ENCODE data around the gene RBL2.
A peak's percentile ranks its signal among the peaks of the same experiment; 100 is the strongest.

RBL2 gene

GRCh38 chr16:53433509-53433908, 762 bp upstream of the RBL2 start:
- DNase-seq (ENCODE audit: low read depth) = no peak
- TF ChIP-seq CTCF (IDR thresholded peaks at IDR 0.05; ENCODE audit: low read depth, low read length, missing control alignments) = no peak
- H3K4me3 ChIP-seq (ENCODE audit: low read depth, low read length) = no peak overlapping the region

GRCh38 chr16:53433930-53434376, 318 bp upstream of the RBL2 start:
- no peak for TF ChIP-seq CTCF (IDR thresholded peaks at IDR 0.05; ENCODE audit: low read depth, low read length, missing control alignments)
- DNase-seq (ENCODE audit: low read depth) = no peak
- peak overlapping the region; percentile 83 for H3K4me3 ChIP-seq (ENCODE audit: low read depth, low read length)

- peak; percentile 67 for DNase-seq (ENCODE audit: low read depth)
- no peak for TF ChIP-seq CTCF (IDR thresholded peaks at IDR 0.05; ENCODE audit: low read depth, low read length, missing control alignments)
- peak overlapping the region; percentile 83 for H3K4me3 ChIP-seq (ENCODE audit: low read depth, low read length)
Observed at GRCh38 chr16:53435066-53435688, 906 bp downstream of the RBL2 start.

- H3K4me3 ChIP-seq (ENCODE audit: low read depth, low read length) = no peak overlapping the region
- no peak for TF ChIP-seq CTCF (IDR thresholded peaks at IDR 0.05; ENCODE audit: low read depth, low read length, missing control alignments)
- no peak for DNase-seq (ENCODE audit: low read depth)
Observed at GRCh38 chr16:53440125-53440524, 5.9 kb downstream of the RBL2 start.

- no peak for TF ChIP-seq CTCF (IDR thresholded peaks at IDR 0.05; ENCODE audit: low read depth, low read length, missing control alignments)
- H3K4me3 ChIP-seq (ENCODE audit: low read depth, low read length) = no peak overlapping the region
- DNase-seq (ENCODE audit: low read depth) = no peak
Observed at GRCh38 chr16:53445534-53445933, 11.3 kb downstream of the RBL2 start.

GRCh38 chr16:53446090-53446489, 11.8 kb downstream of the RBL2 start:
- TF ChIP-seq CTCF (IDR thresholded peaks at IDR 0.05; ENCODE audit: low read depth, low read length, missing control alignments) = no peak
- no peak for DNase-seq (ENCODE audit: low read depth)
- H3K4me3 ChIP-seq (ENCODE audit: low read depth, low read length) = no peak overlapping the region

All from GM12864 (cell line).